SU-DHL-6 (cell line): ENCODE measurements around the gene CLECL1.

Experiments
- H2AFZ ChIP-seq: fragments of 200-600 bp; sonication (generic); 2 replicates; pipeline ENCODE4 v1.6.1; 2014; ENCODE audit warnings: low read depth, mild to moderate bottlenecking, moderate library complexity, mixed read lengths, antibody characterized with exemption, low read length; ENCODE audit not compliant: severe bottlenecking
- H3F3A ChIP-seq: fragments of 200-600 bp; shearing (Covaris generic); 2 replicates; pipeline ENCODE4 v1.6.0; 2016; ENCODE audit warnings: antibody characterized with exemption, mild to moderate bottlenecking; ENCODE audit not compliant: insufficient read depth
- H3K27ac ChIP-seq: fragments of 200-600 bp; sonication (generic); 2 replicates; pipeline ENCODE4 v1.5.1; 2016; ENCODE audit warnings: low read depth, mild to moderate bottlenecking, low read length, moderate library complexity, mixed read lengths
- H3K27me3 ChIP-seq: fragments of 200-600 bp; sonication (generic), shearing (Covaris generic); 2 replicates; pipeline ENCODE4 v1.6.0; 2014; ENCODE audit warnings: mild to moderate bottlenecking, low read length
- H3K36me3 ChIP-seq: fragments of 200-600 bp; sonication (generic); 2 replicates; pipeline ENCODE4 v1.6.1; 2014; ENCODE audit warnings: mild to moderate bottlenecking, low read length, mixed read lengths
- H3K4me2 ChIP-seq: fragments of 300-600, 200-600 bp; shearing (Covaris generic), sonication (generic); 2 replicates; pipeline ENCODE4 v1.6.0; 2014; ENCODE audit warnings: low read length, low read depth, mild to moderate bottlenecking; ENCODE audit not compliant: poor library complexity, severe bottlenecking
- H3K4me3 ChIP-seq: fragments of 200-600 bp; sonication (generic); 2 replicates; pipeline ENCODE4 v1.5.1; 2014; ENCODE audit warnings: antibody characterized with exemption, low read length, mild to moderate bottlenecking, mixed read lengths; ENCODE audit not compliant: insufficient read depth, poor library complexity, severe bottlenecking
- H3K79me2 ChIP-seq: fragments of 200-600 bp; sonication (generic); 2 replicates; pipeline ENCODE4 v1.6.1; 2014; ENCODE audit warnings: mild to moderate bottlenecking, low read length, moderate library complexity; ENCODE audit not compliant: insufficient read depth
- H3K9ac ChIP-seq: fragments of 200-600 bp; sonication (generic); 2 replicates; pipeline ENCODE4 v1.7.0; 2014; ENCODE audit warnings: mild to moderate bottlenecking, low read length
- H3K9me2 ChIP-seq: fragments of 200-600 bp; sonication (generic); replicated peaks from 2 replicates; pipeline ENCODE4 v1.6.1; 2014; ENCODE audit warnings: low read length; ENCODE audit not compliant: insufficient read depth
- H3K9me3 ChIP-seq: fragments of 200-600 bp; sonication (generic); 2 replicates; pipeline ENCODE4 v1.6.1; 2014; ENCODE audit warnings: low read length, mixed read lengths; ENCODE audit not compliant: insufficient read depth
- H4K20me1 ChIP-seq: fragments of 200-600 bp; sonication (generic); 2 replicates; pipeline ENCODE4 v1.6.1; 2014; ENCODE audit warnings: low read depth, mild to moderate bottlenecking, antibody characterized with exemption, low read length, moderate library complexity, mixed read lengths
- EZH2phosphoT487 ChIP-seq: fragments of 200-600 bp; sonication (generic), shearing (Covaris generic); conservative IDR thresholded peaks from 2 replicates; pipeline ENCODE4 v1.6.1; 2018; ENCODE audit warnings: mild to moderate bottlenecking, antibody characterized with exemption, low read length, moderate library complexity, mixed read lengths
- TF ChIP-seq, protein P1 (sequence below): fragments of 200-600 bp; sonication (generic); IDR thresholded peaks from one replicate; pipeline ENCODE4 v1.5.1; 2017; ENCODE audit warnings: antibody characterized with exemption, mild to moderate bottlenecking, low read length, moderate library complexity; ENCODE audit not compliant: insufficient read depth, poor library complexity, severe bottlenecking

The CLECL1 gene

GRCh38 chr12:9755035-9755434 lies 22.1 kb upstream of the CLECL1 start:
- TF ChIP-seq, protein P1, sequence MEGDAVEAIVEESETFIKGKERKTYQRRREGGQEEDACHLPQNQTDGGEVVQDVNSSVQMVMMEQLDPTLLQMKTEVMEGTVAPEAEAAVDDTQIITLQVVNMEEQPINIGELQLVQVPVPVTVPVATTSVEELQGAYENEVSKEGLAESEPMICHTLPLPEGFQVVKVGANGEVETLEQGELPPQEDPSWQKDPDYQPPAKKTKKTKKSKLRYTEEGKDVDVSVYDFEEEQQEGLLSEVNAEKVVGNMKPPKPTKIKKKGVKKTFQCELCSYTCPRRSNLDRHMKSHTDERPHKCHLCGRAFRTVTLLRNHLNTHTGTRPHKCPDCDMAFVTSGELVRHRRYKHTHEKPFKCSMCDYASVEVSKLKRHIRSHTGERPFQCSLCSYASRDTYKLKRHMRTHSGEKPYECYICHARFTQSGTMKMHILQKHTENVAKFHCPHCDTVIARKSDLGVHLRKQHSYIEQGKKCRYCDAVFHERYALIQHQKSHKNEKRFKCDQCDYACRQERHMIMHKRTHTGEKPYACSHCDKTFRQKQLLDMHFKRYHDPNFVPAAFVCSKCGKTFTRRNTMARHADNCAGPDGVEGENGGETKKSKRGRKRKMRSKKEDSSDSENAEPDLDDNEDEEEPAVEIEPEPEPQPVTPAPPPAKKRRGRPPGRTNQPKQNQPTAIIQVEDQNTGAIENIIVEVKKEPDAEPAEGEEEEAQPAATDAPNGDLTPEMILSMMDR, result no peak
- no peak for TF ChIP-seq EZH2phosphoT487
- no peak overlapping the region for H3K4me2 ChIP-seq
- no peak overlapping the region for H2AFZ ChIP-seq
- H3F3A ChIP-seq, result no peaks in the 10 kb centered on the region
- no peak overlapping the region for H3K9ac ChIP-seq
- no peaks in the 10 kb centered on the region for H3K36me3 ChIP-seq
- no peaks in the 10 kb centered on the region for H3K9me3 ChIP-seq
- no peaks in the 10 kb centered on the region for H4K20me1 ChIP-seq
- no peak overlapping the region for H3K4me3 ChIP-seq
- H3K27me3 ChIP-seq, result no peaks in the 10 kb centered on the region
- no peaks in the 10 kb centered on the region for H3K79me2 ChIP-seq
- H3K9me2 ChIP-seq, result no peaks in the 10 kb centered on the region
- H3K27ac ChIP-seq, result no peak overlapping the region

DNA sequence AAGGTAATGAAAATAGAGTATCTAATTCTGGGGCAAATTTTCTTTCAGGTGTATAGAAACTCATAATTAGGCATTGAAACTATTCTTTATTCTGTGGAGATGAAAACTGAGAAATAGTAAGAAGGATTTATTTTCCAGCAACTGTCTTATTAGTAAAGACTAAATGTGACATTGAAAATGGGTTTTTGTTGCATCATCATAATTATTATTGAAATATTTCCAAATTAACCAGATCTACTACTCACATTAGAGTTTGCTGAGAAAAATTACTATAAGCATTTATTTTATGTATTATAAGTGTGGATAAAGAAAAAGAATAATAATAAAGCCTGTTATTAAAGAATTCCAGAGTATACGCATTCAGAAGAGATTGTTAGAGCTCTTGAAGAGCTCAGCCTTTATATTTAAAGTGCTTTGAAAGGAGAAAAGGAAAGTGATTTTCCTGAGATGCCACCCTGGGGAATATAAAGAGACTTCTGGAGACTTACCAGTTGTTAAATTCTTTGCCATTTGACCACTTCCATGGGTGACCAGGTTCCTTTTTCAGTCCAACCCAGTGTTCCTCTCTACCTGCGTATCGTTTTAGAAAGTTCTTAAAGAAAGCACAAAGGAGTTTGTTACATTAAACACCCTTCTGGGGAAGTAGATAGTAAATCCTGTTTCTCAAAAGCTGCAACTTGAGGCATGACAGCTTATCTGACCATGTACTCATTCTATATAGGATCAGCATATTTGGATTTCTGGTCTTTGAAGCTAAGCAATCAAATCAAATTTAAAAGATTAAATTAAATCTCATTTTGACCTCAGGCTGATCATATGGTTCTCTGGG lies 21.4 kb upstream of the CLECL1 start:
- Histone ChIP-seq H3K4me3 (no peak overlapping the region), H3K9me3 (no peaks in the 10 kb centered on the region), H3K9ac (no peak overlapping the region), H3K27me3 (no peaks in the 10 kb centered on the region), H3K36me3 (no peaks in the 10 kb centered on the region), H3K9me2 (no peaks in the 10 kb centered on the region), H3K79me2 (no peaks in the 10 kb centered on the region), H3K4me2 (no peak overlapping the region), H4K20me1 (no peaks in the 10 kb centered on the region), H3F3A (no peaks in the 10 kb centered on the region), H3K27ac (no peak overlapping the region), H2AFZ (no peak overlapping the region)
- TF ChIP-seq, protein P1, result no peak
- no peak for TF ChIP-seq EZH2phosphoT487

DNA sequence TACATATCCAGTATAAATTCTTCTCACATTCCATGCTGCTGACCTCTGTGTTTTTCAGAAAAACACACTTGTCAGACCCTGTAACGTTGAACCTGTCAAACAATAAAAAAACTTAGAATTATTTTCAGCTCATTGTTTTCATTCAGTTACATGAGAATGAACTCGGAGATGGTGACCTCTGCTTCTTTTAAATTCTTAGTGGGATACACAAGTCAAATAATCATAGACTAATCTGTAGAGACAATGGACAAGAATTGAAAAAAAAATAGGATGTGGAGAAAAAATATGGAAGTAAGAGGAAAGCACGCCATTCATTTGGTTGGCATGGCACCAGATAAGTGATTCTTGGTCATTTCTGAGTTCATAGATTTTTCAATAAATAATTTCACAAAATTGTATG lies 20.6 kb upstream of the CLECL1 start:
- H4K20me1 ChIP-seq, result no peaks in the 10 kb centered on the region
- H3K36me3 ChIP-seq, result no peaks in the 10 kb centered on the region
- no peak overlapping the region for H3K27ac ChIP-seq
- H3K27me3 ChIP-seq, result no peaks in the 10 kb centered on the region
- no peaks in the 10 kb centered on the region for H3K9me3 ChIP-seq
- no peak overlapping the region for H2AFZ ChIP-seq
- TF ChIP-seq, protein P1, result no peak
- no peak for TF ChIP-seq EZH2phosphoT487
- no peak overlapping the region for H3K4me3 ChIP-seq
- no peak overlapping the region for H3K9ac ChIP-seq
- H3K4me2 ChIP-seq, result no peak overlapping the region
- no peaks in the 10 kb centered on the region for H3F3A ChIP-seq
- no peaks in the 10 kb centered on the region for H3K79me2 ChIP-seq
- H3K9me2 ChIP-seq, result no peaks in the 10 kb centered on the region
